Endothelial cell of umbilical vein (primary cell): ENCODE results near the gene PIP4P1. TPM values are rescaled to one million over a fixed set of nuclear protein-coding genes. Genes with fewer than 3 reads are reported as not detected.
"Not testable (repeated sequence)": the region's sequence is repeated elsewhere in the genome, so short reads cannot be mapped to it uniquely, and the experiment has no call there.

ENCODE experiments used
- BruUV-seq: library from RNA; stranded (reverse); fragments of 400-500 nt; replicated peaks from 2 replicates; lab custom pipeline; 2021; lab: Mats Ljungman, UMichigan
- CTCF ChIA-PET: fragments of 300-600, 350-600 bp; sonication (Branson Sonifier 250); formaldehyde crosslinking; loops from one replicate; lab custom pipeline; 2021; ENCODE audit warnings: antibody characterized with exemption, inconsistent platforms; lab: Charles Lee
- POLR2A ChIA-PET: fragments of 300-600, 350-600 bp; sonication (Branson Sonifier 250); formaldehyde crosslinking; loops from one replicate; lab custom pipeline; 2021; ENCODE audit warnings: antibody characterized with exemption, inconsistent platforms; lab: Charles Lee
- DNase-seq: peaks from one replicate; pipeline ENCODE4 v3.0.0-alpha.2; 2011; ENCODE audit warnings: low read depth, low spot score
- FAIRE-seq: peaks from 2 replicates; lab custom pipeline; 2011; peaks lifted over from hg19 to GRCh38; lab: Jason Lieb, UNC
- H2AFZ ChIP-seq: 2 replicates; pipeline ENCODE4 v1.6.0; 2012; ENCODE audit warnings: low read depth, low read length, control low read depth, inconsistent platforms
- H3K27ac ChIP-seq: 2 replicates; pipeline ENCODE4 v1.5.1; 2011; ENCODE audit warnings: low read depth, mild to moderate bottlenecking, control low read depth, low read length, moderate library complexity; ENCODE audit not compliant: insufficient read depth
- H3K27me3 ChIP-seq, 2 experiments: 2 replicates each; pipeline versions ENCODE4 v1.6.0 to v1.6.1; 2011; ENCODE audit warnings: low read length in 2 of 2, mixed read lengths in 1 of 2; ENCODE audit not compliant: control insufficient read depth in 2 of 2, insufficient read depth in 2 of 2
- H3K36me3 ChIP-seq, 2 experiments: 2 replicates in 1 of 2; 3 replicates in 1 of 2; pipeline ENCODE4 v1.5.1; 2011; ENCODE audit warnings: low read length in 2 of 2, mild to moderate bottlenecking in 1 of 2, moderate library complexity in 1 of 2; ENCODE audit not compliant: control insufficient read depth in 2 of 2, insufficient read depth in 2 of 2; ENCODE audit errors: extremely low read depth in 1 of 2
- H3K4me1 ChIP-seq: 3 replicates; pipeline ENCODE4 v1.5.1; 2011; ENCODE audit warnings: mild to moderate bottlenecking, low read length; ENCODE audit not compliant: control insufficient read depth, insufficient read depth; ENCODE audit errors: extremely low read depth
- H3K4me2 ChIP-seq: 2 replicates; pipeline ENCODE4 v1.6.1; 2011; ENCODE audit warnings: low read length, control low read depth, mixed read lengths; ENCODE audit not compliant: insufficient read depth
- H3K4me3 ChIP-seq, 3 experiments: fragments of 200-600 bp in 1 of 3; sonication (generic), shearing (Covaris generic) in 1 of 3; replicated peaks in 1 of 3; 2 replicates each; pipeline ENCODE4 v1.5.1; 2011 to 2016; ENCODE audit warnings: control low read depth in 3 of 3, low read length in 3 of 3, mild to moderate bottlenecking in 2 of 3, inconsistent platforms in 1 of 3, low read depth in 1 of 3, moderate library complexity in 1 of 3; ENCODE audit not compliant: insufficient read depth in 1 of 3
- H3K79me2 ChIP-seq: 2 replicates; pipeline ENCODE4 v1.6.0; 2012; ENCODE audit warnings: low read length, inconsistent platforms; ENCODE audit not compliant: control insufficient read depth, insufficient read depth
- H3K9ac ChIP-seq: replicated peaks from 2 replicates; pipeline ENCODE3; 2011; ENCODE audit warnings: low read length, control low read depth; ENCODE audit not compliant: insufficient read depth; ENCODE audit errors: extremely low read depth
- H3K9me1 ChIP-seq: replicated peaks from 3 replicates; pipeline ENCODE4 v1.6.0; 2011; ENCODE audit warnings: mild to moderate bottlenecking, low read length; ENCODE audit not compliant: control insufficient read depth, insufficient read depth; ENCODE audit errors: extremely low read depth
- H3K9me3 ChIP-seq: replicated peaks from 2 replicates; pipeline ENCODE4 v1.5.1; 2012; ENCODE audit warnings: low read length, inconsistent platforms; ENCODE audit not compliant: control insufficient read depth, insufficient read depth
- H4K20me1 ChIP-seq: replicated peaks from 2 replicates; pipeline ENCODE3; 2011; ENCODE audit warnings: mild to moderate bottlenecking, low read length; ENCODE audit not compliant: control insufficient read depth, insufficient read depth; ENCODE audit errors: extremely low read depth
- EZH2 ChIP-seq: IDR thresholded peaks from 2 replicates; pipeline ENCODE4 v1.6.1; 2012; ENCODE audit warnings: borderline replicate concordance, low read depth, mild to moderate bottlenecking, moderate library complexity, low read length, inconsistent platforms; ENCODE audit not compliant: severe bottlenecking
- FOS ChIP-seq: IDR thresholded peaks from 2 replicates; pipeline ENCODE4 v1.6.1; 2011; ENCODE audit warnings: mild to moderate bottlenecking, low read length, moderate library complexity, borderline replicate concordance; ENCODE audit not compliant: insufficient read depth
- GATA2 ChIP-seq: IDR thresholded peaks from 2 replicates; pipeline ENCODE4 v1.7.0; 2011; ENCODE audit warnings: low read depth, mild to moderate bottlenecking, moderate library complexity, mixed read lengths, low read length; ENCODE audit not compliant: insufficient read length, insufficient read depth
- JUN ChIP-seq: IDR thresholded peaks from 2 replicates; pipeline ENCODE4 v1.6.1; 2011; ENCODE audit warnings: borderline replicate concordance, low read depth; ENCODE audit not compliant: insufficient read length, insufficient read depth
- MYC ChIP-seq: IDR thresholded peaks from one replicate; pipeline ENCODE4 v1.6.1; 2011; ENCODE audit warnings: mild to moderate bottlenecking, low read depth, low read length
- POLR2A ChIP-seq: IDR thresholded peaks from 2 replicates; pipeline ENCODE4 v1.6.1; 2012; ENCODE audit warnings: low read depth, mild to moderate bottlenecking, control low read depth, low read length
- POLR2AphosphoS5 ChIP-seq: IDR thresholded peaks from 2 replicates; pipeline ENCODE4 v1.6.1; 2012; ENCODE audit warnings: low read depth, mild to moderate bottlenecking, control low read depth, low read length, moderate library complexity; ENCODE audit not compliant: insufficient read depth
- dilution Hi-C: fragments of 300-500 bp; cut with MboI; formaldehyde crosslinking; loops from one replicate; pipeline ENCODE4 v1.15.0; 2019; ENCODE audit warnings: low sequenced_read_pairs; ENCODE audit not compliant: extremely low pct_ligation_motif_present
- intact Hi-C: fragments of 100-400 bp; cut with micrococcal nuclease; formaldehyde crosslinking; loops from one replicate; pipeline ENCODE4 v1.10.0; 2022
- polyA plus RNA-seq, 4 experiments: library from polyadenylated mRNA; depleted of rRNA in 3 of 4; stranded (reverse) in 3 of 4; unstranded in 1 of 4; fragments of >200 nt; gene quantifications; 2 replicates each; pipeline versions ENCODE4 v1.2.1 to v1.2.3, GENCODE V29; 2011 to 2012; ENCODE audit warnings: missing spikeins in 1 of 4
- total RNA-seq: library from RNA; stranded (reverse); gene quantifications from 2 replicates; pipeline ENCODE4 v1.2.3, GENCODE V29; 2021
- TF ChIP-seq, protein P1 (sequence below), 2 donors: IDR thresholded peaks; 1 replicate in 1 of 2; 2 replicates in 1 of 2; pipeline ENCODE4 v1.5.1; 2011; ENCODE audit warnings: low read length in 2 of 2, mild to moderate bottlenecking in 2 of 2, moderate library complexity in 2 of 2, control low read depth in 1 of 2, inconsistent platforms in 1 of 2, low read depth in 1 of 2; ENCODE audit not compliant: insufficient read depth in 1 of 2; ENCODE audit errors: extremely low read depth in 1 of 2
- TF ChIP-seq, protein P2 (sequence below): IDR thresholded peaks from 2 replicates; pipeline ENCODE4 v1.6.1; 2011; ENCODE audit not compliant: insufficient read depth, insufficient read length

The PIP4P1 gene
- total and polyA plus RNA-seq, 2 donors (not counting 3 experiments of a cell fraction or from before 2014, with no cell fraction given), result 28.6 to 52.5 TPM

DNA sequence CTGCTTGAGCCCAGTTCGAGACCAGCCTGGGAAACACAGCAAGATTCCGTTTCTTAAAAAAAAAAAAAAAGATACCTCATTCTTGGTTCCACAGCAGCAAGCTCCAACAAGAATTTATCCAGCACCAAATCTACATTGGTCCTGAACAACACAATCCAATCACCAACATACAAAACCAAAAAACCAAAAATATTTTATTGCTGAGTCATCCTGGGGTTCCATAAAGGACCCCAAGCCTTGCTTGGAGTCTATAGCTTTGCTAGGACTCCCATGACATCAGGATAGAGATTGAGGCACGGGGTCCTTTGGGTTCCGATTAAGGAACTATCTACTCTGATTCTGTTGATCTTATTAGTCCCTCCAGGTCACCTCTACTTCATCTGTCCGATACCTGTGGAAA lies 14.3 kb downstream of the PIP4P1 start:
- Histone ChIP-seq H3K27me3 (no peaks in the 10 kb centered on the region), H3K9me3 (no peaks in the 10 kb centered on the region), H3K4me1 (no peaks in the 10 kb centered on the region), H3K9ac (no peak overlapping the region), H4K20me1 (no peaks in the 10 kb centered on the region), H3K79me2 (no peaks in the 10 kb centered on the region), H3K36me3 (peaks cover 32 to 36% of the 10 kb centered on the region in 2 experiments), H3K4me2 (no peak overlapping the region), H3K27ac (no peak overlapping the region), H3K9me1 (no peaks in the 10 kb centered on the region), H2AFZ (no peak overlapping the region), H3K4me3 (no peak overlapping the region)
- dilution Hi-C loops, result no loop called here
- CTCF ChIA-PET, result no interaction called here
- BruUV-seq, result no TSS peak
- POLR2A ChIA-PET, result interaction anchor here (0.7 kb wide), 1 partner anchor 8 kb away, joined by 5 read pairs; no protein-coding TSS in a partner anchor
- FAIRE-seq (no peak), DNase-seq (no peak)
- TF ChIP-seq EZH2 (no peak), POLR2A (no peak), JUN (no peak), FOS (no peak), POLR2AphosphoS5 (no peak), GATA2 (no peak), MYC (no peak)
- TF ChIP-seq, protein P1, sequence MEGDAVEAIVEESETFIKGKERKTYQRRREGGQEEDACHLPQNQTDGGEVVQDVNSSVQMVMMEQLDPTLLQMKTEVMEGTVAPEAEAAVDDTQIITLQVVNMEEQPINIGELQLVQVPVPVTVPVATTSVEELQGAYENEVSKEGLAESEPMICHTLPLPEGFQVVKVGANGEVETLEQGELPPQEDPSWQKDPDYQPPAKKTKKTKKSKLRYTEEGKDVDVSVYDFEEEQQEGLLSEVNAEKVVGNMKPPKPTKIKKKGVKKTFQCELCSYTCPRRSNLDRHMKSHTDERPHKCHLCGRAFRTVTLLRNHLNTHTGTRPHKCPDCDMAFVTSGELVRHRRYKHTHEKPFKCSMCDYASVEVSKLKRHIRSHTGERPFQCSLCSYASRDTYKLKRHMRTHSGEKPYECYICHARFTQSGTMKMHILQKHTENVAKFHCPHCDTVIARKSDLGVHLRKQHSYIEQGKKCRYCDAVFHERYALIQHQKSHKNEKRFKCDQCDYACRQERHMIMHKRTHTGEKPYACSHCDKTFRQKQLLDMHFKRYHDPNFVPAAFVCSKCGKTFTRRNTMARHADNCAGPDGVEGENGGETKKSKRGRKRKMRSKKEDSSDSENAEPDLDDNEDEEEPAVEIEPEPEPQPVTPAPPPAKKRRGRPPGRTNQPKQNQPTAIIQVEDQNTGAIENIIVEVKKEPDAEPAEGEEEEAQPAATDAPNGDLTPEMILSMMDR (IDR thresholded peaks at IDR 0.05; ENCODE audit: extremely low read depth in 1 of 2, insufficient read depth in 1 of 2, low read depth in 1 of 2, low read length in 2 of 2), result no peak
- TF ChIP-seq, protein P2, sequence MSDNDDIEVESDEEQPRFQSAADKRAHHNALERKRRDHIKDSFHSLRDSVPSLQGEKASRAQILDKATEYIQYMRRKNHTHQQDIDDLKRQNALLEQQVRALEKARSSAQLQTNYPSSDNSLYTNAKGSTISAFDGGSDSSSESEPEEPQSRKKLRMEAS, result no peak
- intact Hi-C loops, result no loop called here

DNA sequence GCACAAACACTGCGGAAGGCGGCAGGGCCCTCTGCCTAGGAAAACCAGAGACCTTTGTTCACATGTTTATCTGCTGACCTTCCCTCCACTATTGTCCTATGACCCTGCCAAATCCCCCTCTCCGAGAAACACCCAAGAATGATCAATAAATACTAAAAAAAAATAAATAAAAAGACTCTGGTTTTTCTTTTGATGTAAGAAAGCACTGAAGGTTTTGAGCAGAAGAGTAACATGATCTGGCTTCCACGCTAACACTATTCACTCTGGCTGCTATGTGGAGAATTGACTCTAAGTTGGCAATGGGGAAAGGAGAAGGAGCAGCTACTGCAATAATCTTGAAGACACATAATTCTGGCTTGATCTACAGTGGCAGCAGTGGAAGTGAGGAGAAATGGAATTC lies 17.6 kb downstream of the PIP4P1 start:
- intact Hi-C loops, H4K20me1 ChIP-seq, H2AFZ ChIP-seq, H3K27ac ChIP-seq, H3K9me1 ChIP-seq, H3K27me3 ChIP-seq, H3K9me3 ChIP-seq, dilution Hi-C loops, H3K4me2 ChIP-seq, H3K4me3 ChIP-seq, DNase-seq, H3K9ac ChIP-seq, POLR2A ChIA-PET, H3K79me2 ChIP-seq, H3K4me1 ChIP-seq, FAIRE-seq: not testable (repeated sequence)
- TSS peak; percentile 5 for BruUV-seq
- CTCF ChIA-PET, result interaction anchor here (2.5 kb wide), 1 partner anchor 29 kb away, joined by 13 read pairs; no protein-coding TSS in a partner anchor
- peaks cover 14 to 23% of the 10 kb centered on the region in 2 experiments for H3K36me3 ChIP-seq
